Small intestine (tissue), 7 donors: ENCODE data around the gene C17orf114.

Experiments
- DNase-seq, 2 donors: peaks; one replicate each; pipeline versions ENCODE4 v3.0.0 to v3.0.0-alpha.2; 2013
- FAIRE-seq: peaks from 2 replicates; lab custom pipeline; 2012; peaks lifted over from hg19 to GRCh38; lab: Jason Lieb, UNC
- H3K27ac ChIP-seq, 3 donors: one replicate each; pipeline ENCODE4 v1.5.1; 2013; ENCODE audit warnings: low read length in 2 of 3, mild to moderate bottlenecking in 2 of 3, control low read depth in 1 of 3, inconsistent platforms in 1 of 3, low read depth in 1 of 3, moderate library complexity in 1 of 3
- H3K27me3 ChIP-seq, 3 donors: one replicate each; pipeline ENCODE4 v1.6.1; 2013; ENCODE audit warnings: low read length in 3 of 3, inconsistent platforms in 1 of 3; ENCODE audit not compliant: control insufficient read depth in 3 of 3, insufficient read depth in 3 of 3
- H3K36me3 ChIP-seq, 3 donors: one replicate each; pipeline ENCODE4 v1.6.1; 2013; ENCODE audit warnings: low read length in 3 of 3, inconsistent platforms in 1 of 3, low read depth in 1 of 3, mild to moderate bottlenecking in 1 of 3, moderate library complexity in 1 of 3; ENCODE audit not compliant: control insufficient read depth in 3 of 3, insufficient read depth in 2 of 3
- H3K4me1 ChIP-seq, 3 donors: one replicate each; pipeline ENCODE4 v1.6.1; 2013; ENCODE audit warnings: low read length in 2 of 3, inconsistent platforms in 1 of 3, low read depth in 1 of 3, mild to moderate bottlenecking in 1 of 3, moderate library complexity in 1 of 3; ENCODE audit not compliant: control insufficient read depth in 3 of 3, insufficient read depth in 2 of 3
- H3K4me3 ChIP-seq, 3 donors: one replicate each; pipeline ENCODE4 v1.5.1; 2013; ENCODE audit warnings: low read length in 3 of 3, control low read depth in 1 of 3, inconsistent platforms in 1 of 3, low read depth in 1 of 3, mild to moderate bottlenecking in 1 of 3, moderate library complexity in 1 of 3
- H3K9me3 ChIP-seq, 2 donors: one replicate each; pipeline ENCODE4 v1.6.1; 2013; ENCODE audit warnings: low read depth in 1 of 2, low read length in 1 of 2; ENCODE audit not compliant: control insufficient read depth in 2 of 2, insufficient read depth in 1 of 2
- WGBS, 3 donors: extraction: QIAGEN DNeasy Blood & Tissue Kit; methylation state at CpG; one replicate each; pipeline ENCODE4 v1.1.7; 2013; 5-methylcytosine and 5-hydroxymethylcytosine counted together
- donor health status: healthy with polysubstance abuse.
- donor health status: control.
- donor health status: control.
- donor health status: Bipolar disorder and iron deficiency.
- donor health status: healthy.

The C17orf114 gene

GRCh38 chr17:4802228-4802627 lies at the start of gene C17orf114:
Gene C17orf114, minus strand, starts transcription at chr17:4802328.
- Histone ChIP-seq H3K36me3 (peaks cover 2 to 19% (median 8%) of the 10 kb centered on the region in 3 donors), H3K27me3 (no peaks in the 10 kb centered on the region), H3K9me3 (no peaks in the 10 kb centered on the region), H3K4me3 (no peak within 1 kb of the TSS), H3K27ac (no peak within 1 kb of the TSS), H3K4me1 (peaks cover 0 to 3% (median 0%) of the 10 kb centered on the region in 3 donors)
- WGBS, 3 donors: 79 to 86% (median 86%) methylated on average over 9 of the region's 9 CpGs
- DNase-seq (no peak), FAIRE-seq (no peak)

GRCh38 chr17:4851084-4851483 lies 49.0 kb upstream of the C17orf114 start:
- FAIRE-seq (no peak), DNase-seq (no peak)
- 80 to 90% (median 84%) methylated on average over 3 of the region's 3 CpGs for WGBS, 3 donors
- Histone ChIP-seq H3K9me3 (no peaks in the 10 kb centered on the region), H3K4me3 (no peak overlapping the region), H3K36me3 (peaks cover 0 to 44% (median 4%) of the 10 kb centered on the region in 3 donors), H3K27ac (peak overlapping the region in 1 of 3 donors; percentile 42), H3K4me1 (peaks cover 5 to 39% (median 5%) of the 10 kb centered on the region in 3 donors), H3K27me3 (no peaks in the 10 kb centered on the region)

- no peak for FAIRE-seq
These were observed 48.1 kb upstream of the C17orf114 start for GRCh38 chr17:4850246-4850645.

GRCh38 chr17:4849011-4849536 lies 46.9 kb upstream of the C17orf114 start:
- DNase-seq: no peak
- no peak overlapping the region for H3K27ac ChIP-seq
- H3K4me3 ChIP-seq: no peak overlapping the region
- 83 to 90% (median 84%) methylated on average over 5 of the region's 5 CpGs for WGBS, 3 donors
- H3K27me3 ChIP-seq: no peaks in the 10 kb centered on the region
- no peaks in the 10 kb centered on the region for H3K9me3 ChIP-seq
- H3K36me3 ChIP-seq: peaks cover 2 to 42% (median 4%) of the 10 kb centered on the region in 3 donors
- FAIRE-seq: no peak
- peaks cover 5 to 32% (median 5%) of the 10 kb centered on the region in 3 donors for H3K4me1 ChIP-seq

More at GRCh38 chr17:4850246-4850645, 48.1 kb upstream of the C17orf114 start:
- H3K9me3 ChIP-seq: no peaks in the 10 kb centered on the region
- H3K4me3 ChIP-seq: no peak overlapping the region
- H3K4me1 ChIP-seq: peaks cover 5 to 39% (median 5%) of the 10 kb centered on the region in 3 donors
- no peaks in the 10 kb centered on the region for H3K27me3 ChIP-seq
- H3K36me3 ChIP-seq: peaks cover 0 to 42% (median 4%) of the 10 kb centered on the region in 3 donors
- 13 to 72% (median 46%) methylated on average over 1 to 2 of the region's 2 CpGs for WGBS, 3 donors
- peak in 1 of 2 donors; percentile 74 for DNase-seq
- H3K27ac ChIP-seq: peak overlapping the region in 2 of 3 donors; percentile 51 to 58

GRCh38 chr17:4846635-4847390 lies 44.7 kb upstream of the C17orf114 start:
- Histone ChIP-seq H3K36me3 (peaks cover 2 to 42% (median 4%) of the 10 kb centered on the region in 3 donors), H3K4me3 (no peak overlapping the region), H3K9me3 (no peaks in the 10 kb centered on the region), H3K27ac (no peak overlapping the region), H3K4me1 (peaks cover 5 to 20% (median 5%) of the 10 kb centered on the region in 3 donors), H3K27me3 (no peaks in the 10 kb centered on the region)
- WGBS, 3 donors: 76 to 85% (median 82%) methylated on average over 13 of the region's 13 CpGs
- FAIRE-seq (no peak), DNase-seq (peak in 1 of 2 donors; percentile 31)

GRCh38 chr17:4845118-4845517 lies 43.0 kb upstream of the C17orf114 start:
- FAIRE-seq: no peak

GRCh38 chr17:4843321-4844000 lies 41.3 kb upstream of the C17orf114 start:
- WGBS, 3 donors: 81 to 87% (median 83%) methylated on average over 9 of the region's 9 CpGs
- Histone ChIP-seq H3K36me3 (peaks cover 2 to 37% (median 4%) of the 10 kb centered on the region in 3 donors), H3K27ac (no peak overlapping the region), H3K27me3 (no peaks in the 10 kb centered on the region), H3K4me1 (peaks cover 0 to 14% (median 0%) of the 10 kb centered on the region in 3 donors), H3K4me3 (no peak overlapping the region), H3K9me3 (no peaks in the 10 kb centered on the region)
- no peak for FAIRE-seq
- DNase-seq: no peak

More at GRCh38 chr17:4845118-4845517, 43.0 kb upstream of the C17orf114 start:
- WGBS, 3 donors: 80 to 84% (median 80%) methylated on average over 5 of the region's 5 CpGs
- Histone ChIP-seq H3K27me3 (no peaks in the 10 kb centered on the region), H3K27ac (no peak overlapping the region), H3K9me3 (no peaks in the 10 kb centered on the region), H3K4me3 (no peak overlapping the region), H3K4me1 (peaks cover 2 to 15% (median 3%) of the 10 kb centered on the region in 3 donors), H3K36me3 (peaks cover 2 to 45% (median 4%) of the 10 kb centered on the region in 3 donors)
- no peak for DNase-seq

- DNase-seq (no peak), FAIRE-seq (no peak)
- no peaks in the 10 kb centered on the region for H3K27me3 ChIP-seq
- 84 to 96% (median 85%) methylated on average over 3 of the region's 3 CpGs for WGBS, 3 donors
- no peak overlapping the region for H3K27ac ChIP-seq
- H3K4me1 ChIP-seq: peaks cover 0 to 18% (median 0%) of the 10 kb centered on the region in 3 donors
- peaks cover 4 to 41% (median 7%) of the 10 kb centered on the region in 3 donors for H3K36me3 ChIP-seq
- no peak overlapping the region for H3K4me3 ChIP-seq
- H3K9me3 ChIP-seq: no peaks in the 10 kb centered on the region
These were observed 40.2 kb upstream of the C17orf114 start for GRCh38 chr17:4842376-4842775.
